Amniotic stem cell (primary cell): Measurements from ENCODE around the gene SEPTIN12.
A peak's percentile ranks its signal among the peaks of the same experiment; 100 is the strongest.
"Not testable (repeated sequence)": the region's sequence is repeated elsewhere in the genome, so short reads cannot be mapped to it uniquely, and the experiment has no call there.

Experiments
- DNase-seq: peaks from one replicate; lab custom pipeline; 2025; lab: John Stamatoyannopoulos, UW

Gene SEPTIN12

GRCh38 chr16:4802659-4803287 is 14.6 kb upstream of the SEPTIN12 start:
- DNase-seq: peak; percentile 84

- DNase-seq: no peak
Observed at GRCh38 chr16:4801962-4802658, 14.0 kb upstream of the SEPTIN12 start, which contains the start of gene ROGDI. Gene ROGDI (minus strand): TSS chr16:4802633. CDS start chr16:4802571, 62 bp downstream.

- DNase-seq: no peak
Observed at GRCh38 chr16:4801051-4801961, 13.2 kb upstream of the SEPTIN12 start.

DNA sequence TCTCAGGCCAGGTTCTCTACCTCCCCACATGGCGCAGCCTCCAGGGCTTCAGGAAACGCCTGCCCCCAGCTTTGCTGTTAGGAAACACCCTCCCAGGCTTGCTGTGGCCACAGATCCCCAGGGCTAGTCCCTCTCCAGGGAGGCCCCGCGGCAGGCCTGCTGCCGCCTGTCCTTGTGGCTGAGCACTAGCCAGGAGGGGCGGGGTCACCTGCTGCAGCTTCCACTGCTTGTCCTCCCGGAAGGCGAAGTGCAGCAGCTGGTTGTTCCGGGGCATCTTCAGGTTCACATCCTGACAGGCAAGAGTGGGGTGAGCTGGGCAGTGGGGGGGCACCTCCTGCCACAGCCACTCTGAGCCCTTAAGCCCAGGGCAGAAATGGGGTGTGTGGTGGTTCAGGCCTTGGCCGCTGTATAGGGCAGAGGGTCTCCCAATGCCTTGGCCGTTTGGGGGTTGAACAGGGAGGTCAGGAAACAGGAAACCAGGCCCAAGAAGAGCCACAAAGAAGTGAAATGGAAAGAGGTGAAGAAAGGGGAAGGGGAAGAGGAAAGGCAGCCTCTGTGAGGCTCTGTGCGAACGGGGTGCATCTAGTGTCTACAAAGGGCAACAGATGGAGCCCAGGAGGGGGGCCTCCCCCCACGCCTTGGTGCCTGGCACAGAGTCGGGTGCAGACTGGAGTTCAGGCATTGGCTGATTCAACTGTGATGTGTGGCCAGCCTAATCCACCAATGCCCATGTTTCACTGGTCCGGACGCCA is 12.3 kb upstream of the SEPTIN12 start:
- no peak for DNase-seq

GRCh38 chr16:4799171-4799855 is 11.2 kb upstream of the SEPTIN12 start:
- DNase-seq: no peak

DNA sequence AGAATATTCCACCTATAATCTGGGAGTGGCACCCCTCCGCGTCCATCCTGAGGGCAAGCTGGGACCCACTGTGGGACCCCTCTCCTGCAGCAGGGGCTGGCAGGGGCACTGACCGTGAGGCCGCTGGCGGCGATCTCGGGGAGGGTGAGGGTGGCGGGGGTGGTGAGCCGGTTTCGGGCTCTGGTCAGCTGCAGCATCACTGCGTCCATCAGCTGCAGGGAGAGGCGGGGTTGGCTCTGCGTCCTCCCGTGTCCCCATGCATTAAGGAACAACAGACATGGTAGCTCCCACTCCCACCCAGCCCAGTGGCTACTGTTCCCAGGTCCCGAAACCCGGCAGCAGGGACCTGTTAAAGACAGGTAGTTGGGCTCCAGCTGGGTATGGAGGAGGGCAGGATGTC is 10.3 kb upstream of the SEPTIN12 start:
- DNase-seq: no peak

DNA sequence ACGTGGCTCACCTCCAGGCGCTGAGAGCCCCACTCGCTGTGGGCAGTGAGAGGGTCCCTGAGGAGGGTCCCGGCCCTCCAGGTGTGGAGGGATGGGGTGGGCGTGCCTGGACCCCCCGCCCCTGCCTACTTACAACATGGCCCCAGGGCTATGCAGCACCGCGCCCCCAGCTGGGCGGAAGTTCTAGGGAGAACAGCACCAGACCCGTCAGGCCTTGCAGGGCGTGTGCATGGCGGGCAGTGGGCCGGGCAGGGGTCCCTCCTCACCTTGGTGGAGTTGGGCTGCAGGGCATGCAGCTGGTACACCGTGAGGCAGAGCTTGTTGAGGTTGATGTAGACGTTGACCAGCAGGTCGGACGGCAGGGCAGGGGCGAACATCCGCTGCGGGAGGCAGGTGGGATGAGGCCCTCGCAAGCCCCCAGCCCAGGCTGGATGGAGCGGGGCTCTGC is 9.7 kb upstream of the SEPTIN12 start:
- no peak for DNase-seq

GRCh38 chr16:4796982-4797804 is 9.0 kb upstream of the SEPTIN12 start:
- DNase-seq: no peak

GRCh38 chr16:4795828-4796572 is 7.9 kb upstream of the SEPTIN12 start:
- DNase-seq: no peak

DNA sequence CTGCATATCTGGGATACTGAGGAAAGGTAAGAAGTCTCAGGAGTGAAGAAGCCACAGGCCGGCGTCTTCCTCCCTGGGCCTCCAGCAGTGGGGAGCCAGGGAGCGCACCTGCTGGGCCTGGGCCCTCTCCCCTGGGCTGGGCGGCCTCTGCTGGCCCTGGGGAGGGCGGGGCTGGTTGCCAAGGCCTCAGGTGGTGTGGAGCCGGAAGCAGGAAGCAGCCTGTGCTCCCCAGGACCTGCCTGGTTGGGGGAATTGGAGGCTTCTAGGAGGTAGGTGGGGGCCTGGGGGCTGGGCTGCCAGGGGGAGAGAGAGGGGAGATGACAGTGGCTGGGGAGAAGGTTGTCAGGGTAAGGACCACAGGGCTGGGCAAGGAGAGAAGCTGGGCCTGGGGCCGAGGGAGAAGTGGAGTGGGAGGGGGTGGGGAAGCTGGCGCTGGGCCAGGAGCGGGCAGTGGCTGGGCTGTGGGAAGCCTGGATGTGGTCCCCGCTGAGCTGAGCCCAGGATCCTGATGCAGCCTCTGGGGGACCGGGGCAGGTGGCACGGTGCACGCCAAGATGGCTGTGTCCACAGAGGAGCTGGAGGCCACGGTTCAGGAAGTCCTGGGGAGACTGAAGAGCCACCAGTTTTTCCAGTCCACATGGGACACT is 7.2 kb upstream of the SEPTIN12 start, which contains the start of gene SMIM22:
Gene SMIM22 (plus strand): TSS at position 189 of the 647 bp plus-strand sequence. CDS start 366 bp downstream, at position 555.
- no peak for DNase-seq

DNA sequence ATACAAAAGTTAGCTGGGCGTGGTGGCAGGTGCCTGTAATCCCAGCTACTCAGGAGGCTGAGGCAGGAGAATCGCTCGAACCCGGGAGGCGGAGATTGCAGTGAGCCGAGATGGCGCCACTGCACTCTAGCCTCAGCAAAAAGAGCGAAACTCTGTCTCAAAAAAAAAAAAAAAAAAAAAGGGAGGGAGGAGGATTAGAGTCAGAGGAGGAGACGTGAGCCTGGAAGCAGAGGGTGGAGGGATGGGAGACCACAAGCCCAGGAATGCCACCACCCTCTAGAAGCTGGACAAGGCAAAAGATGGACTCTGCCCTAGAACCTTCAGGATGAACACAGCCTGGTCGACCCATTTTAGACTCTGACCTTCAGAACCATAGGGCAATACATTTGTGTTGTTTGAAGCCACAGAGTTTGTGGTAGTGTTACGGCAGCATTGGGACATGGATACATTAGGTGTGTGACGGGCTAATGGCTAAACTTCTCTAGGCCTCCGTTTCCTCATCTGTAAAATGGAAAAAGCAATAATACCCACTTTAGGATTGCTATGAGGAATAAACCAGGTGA is 4.9 kb upstream of the SEPTIN12 start:
- no peak for DNase-seq

DNA sequence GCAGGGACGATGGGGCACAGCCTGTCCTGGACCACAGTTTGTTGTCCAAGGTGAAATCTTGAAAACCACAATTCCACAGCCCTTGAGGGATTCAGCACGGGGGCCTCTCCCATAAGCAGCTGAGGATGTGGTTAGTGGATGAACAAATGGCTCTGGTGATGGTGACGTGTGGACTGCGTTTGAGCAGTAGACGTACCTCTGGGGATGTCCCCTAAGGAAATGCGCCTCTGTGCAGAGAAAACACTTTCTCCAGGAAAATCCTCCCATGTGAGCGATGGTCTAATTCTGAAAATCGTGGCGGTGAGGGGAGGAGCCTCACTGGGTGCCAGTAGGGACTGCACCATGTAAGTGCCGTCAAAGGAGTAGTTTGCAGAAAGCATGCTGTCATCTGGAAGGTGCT is 2.7 kb upstream of the SEPTIN12 start:
- DNase-seq: no peak

GRCh38 chr16:4790261-4790660 is 2.1 kb upstream of the SEPTIN12 start:
- DNase-seq: no peak

GRCh38 chr16:4788910-4789309 is 765 bp upstream of the SEPTIN12 start:
- no peak for DNase-seq

- no peak for DNase-seq
Observed at GRCh38 chr16:4788489-4788889, 344 bp upstream of the SEPTIN12 start.

DNA sequence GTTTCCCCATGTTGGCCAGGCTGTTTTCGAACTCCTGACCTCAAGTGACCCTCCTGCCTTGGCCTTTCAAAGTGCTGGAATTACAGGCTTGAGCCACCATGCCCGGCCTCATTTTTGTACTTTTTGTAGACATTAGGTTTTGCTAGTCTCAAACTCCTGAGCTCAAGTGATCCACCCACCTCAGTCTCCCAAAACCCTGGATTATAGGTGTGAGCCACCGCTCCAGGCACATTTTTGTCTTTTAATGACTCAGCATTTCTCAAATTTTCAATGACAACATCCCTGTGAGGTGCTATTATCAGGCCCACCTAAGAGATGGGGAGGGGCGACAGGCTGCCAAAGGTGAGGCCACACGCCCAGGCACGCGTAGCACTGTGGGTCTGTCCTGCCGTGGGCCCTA is 1.1 kb downstream of the SEPTIN12 start:
- no peak for DNase-seq

DNA sequence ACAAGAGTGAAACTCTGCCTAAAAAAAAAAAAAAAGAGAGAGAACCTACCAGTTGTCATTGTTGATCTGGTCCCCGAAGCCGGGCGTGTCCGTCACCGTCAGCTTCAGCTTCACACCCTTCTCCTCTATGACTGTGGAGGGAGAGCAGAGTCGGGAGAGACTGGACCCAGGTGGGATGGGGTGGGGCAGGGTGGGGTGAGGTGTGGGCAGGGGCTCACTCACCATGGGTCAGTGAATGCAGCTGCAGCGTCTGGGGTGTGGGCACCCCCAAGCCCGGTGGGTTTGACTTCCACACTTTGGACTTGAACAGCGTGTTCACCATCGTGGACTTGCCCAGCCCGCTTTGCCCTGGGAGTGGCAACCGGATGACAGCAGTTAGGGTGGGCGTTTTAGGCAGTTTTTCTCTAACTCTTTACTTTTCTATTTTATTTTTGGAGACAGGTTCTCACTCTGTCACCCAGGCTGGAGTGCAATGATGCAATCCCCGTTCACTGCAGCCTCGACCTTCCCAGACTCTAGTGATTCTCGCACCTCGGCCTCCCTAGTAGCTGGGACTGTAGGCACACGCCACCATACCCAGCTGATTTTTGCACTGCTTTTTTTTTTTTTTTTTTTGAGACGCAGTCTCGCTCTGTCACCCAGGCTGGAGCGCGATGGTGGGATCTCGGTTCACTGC is 2.2 kb downstream of the SEPTIN12 start:
- DNase-seq: no peak

DNA sequence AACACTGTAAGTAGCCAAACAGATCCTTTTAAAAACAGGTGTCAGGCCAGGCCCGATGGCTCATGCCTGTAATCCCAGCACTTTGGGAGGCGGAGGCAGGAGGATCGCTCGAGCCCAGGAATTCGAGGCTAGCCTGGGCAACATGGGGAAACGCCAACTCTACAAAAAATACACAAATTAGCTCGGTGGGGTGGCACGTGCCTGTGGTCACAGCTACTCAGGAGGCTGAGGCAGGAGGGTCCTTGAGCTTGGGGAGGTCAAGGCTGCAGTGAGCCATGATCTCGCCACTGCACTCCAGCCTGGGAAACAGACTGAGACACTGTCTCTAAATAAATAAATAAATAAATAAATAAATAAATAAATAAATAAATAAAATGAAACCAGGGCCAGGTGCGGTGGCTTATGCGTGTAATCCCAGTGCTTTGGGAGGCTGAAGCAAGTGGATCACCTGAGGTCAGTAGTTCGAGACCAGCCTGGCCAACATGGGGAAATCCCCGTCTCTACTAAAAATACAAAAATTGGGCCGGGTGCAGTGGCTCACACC is 3.6 kb downstream of the SEPTIN12 start:
- DNase-seq: not testable (repeated sequence)
